Subcutaneous adipose tissue (tissue), 4 donors: ENCODE results near the gene ZBTB25. TPM values are rescaled to one million over a fixed set of nuclear protein-coding genes. Genes with fewer than 3 reads are reported as not detected.

Experiments used
- CTCF ChIP-seq: fragments of 450-650 bp; IDR thresholded peaks from one replicate; pipeline ENCODE4 v1.5.1; 2016; ENCODE audit warnings: low read depth, mild to moderate bottlenecking, control low read depth, antibody characterized with exemption, moderate library complexity
- total RNA-seq, 4 donors: library from RNA; depleted of rRNA; stranded (reverse); fragments of >200 nt; gene quantifications; one replicate each; pipeline ENCODE4 v1.1.0, GENCODE V29; 2016

Gene ZBTB25
- total RNA-seq, 4 donors from 2014 or later: 11.2 to 13.3 (median 11.9) TPM

- TF ChIP-seq CTCF: no peak
Observed at GRCh38 chr14:64416348-64416932, 87.2 kb downstream of the ZBTB25 start.

- no peak for TF ChIP-seq CTCF
Observed at GRCh38 chr14:64412237-64412636, 91.4 kb downstream of the ZBTB25 start.

- no peak for TF ChIP-seq CTCF
Observed at GRCh38 chr14:64411001-64411400, 92.6 kb downstream of the ZBTB25 start.

DNA sequence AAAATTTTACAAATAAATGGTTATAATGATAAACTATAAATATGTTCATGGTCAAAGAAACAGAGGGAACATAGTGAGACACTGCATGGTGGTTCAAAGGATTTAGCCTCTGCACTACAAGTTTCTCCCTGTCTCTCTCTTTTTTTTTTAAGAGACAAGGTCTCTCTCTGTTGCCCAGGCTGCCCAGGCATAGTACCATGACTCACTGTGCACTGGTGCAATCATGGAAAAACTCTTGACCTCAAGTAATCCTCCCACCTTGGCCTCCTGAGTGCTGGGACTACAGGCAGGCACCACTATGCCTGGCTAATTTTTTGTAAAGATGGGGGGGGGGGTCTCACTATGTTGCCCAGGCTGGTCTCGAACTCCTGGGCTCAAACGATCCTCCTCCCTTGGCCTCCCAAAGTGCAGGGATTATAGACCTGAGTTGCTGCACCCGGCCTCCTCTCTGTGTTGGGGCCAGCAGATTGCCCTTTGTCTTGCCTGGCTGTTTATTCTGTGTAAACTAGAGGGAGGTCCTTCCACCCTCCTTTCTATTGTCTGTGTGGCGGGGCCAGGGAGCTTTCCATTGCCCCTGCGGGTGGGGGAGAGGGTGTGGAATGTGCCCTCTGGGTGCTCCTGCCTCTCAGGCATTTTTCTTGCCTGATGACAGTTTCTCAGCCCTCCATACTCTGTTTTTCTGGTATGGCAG lies 93.4 kb downstream of the ZBTB25 start:
- TF ChIP-seq CTCF: no peak

DNA sequence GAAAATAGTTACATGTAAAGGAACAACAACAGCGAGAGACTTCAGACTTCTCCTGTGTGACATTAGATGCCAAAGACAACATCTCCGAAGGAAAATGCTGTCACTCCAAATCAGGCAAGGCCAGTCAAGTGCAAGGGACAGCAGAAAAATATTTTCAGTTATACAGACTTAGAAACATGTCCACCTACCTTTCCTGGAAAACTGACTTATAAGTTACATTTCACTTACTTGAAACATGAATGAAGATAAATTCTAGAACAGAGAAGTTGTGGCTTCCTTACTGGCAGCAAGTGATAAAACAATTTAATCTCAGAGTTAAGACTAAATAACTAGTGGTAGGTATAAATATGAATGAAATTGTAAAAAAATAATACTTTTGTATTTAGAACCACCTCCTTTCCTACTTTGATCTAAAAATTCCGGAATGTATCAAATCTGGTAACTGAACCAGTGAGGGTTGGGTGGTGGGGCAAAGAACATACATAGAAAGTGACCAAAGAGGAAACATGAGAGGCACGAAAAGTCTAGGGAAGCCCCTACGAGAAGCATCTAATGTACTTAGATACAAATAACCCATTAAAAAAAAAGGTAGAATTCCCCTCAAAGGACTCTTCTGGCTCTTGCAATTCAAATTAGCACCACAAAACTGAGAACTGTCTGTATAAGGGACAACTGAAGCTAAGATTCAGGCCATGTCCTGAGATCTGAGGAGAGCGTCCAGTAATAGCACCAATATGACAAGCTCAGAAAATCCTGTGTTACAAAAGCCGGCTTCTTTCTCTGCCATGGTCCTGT lies 94.3 kb downstream of the ZBTB25 start:
- TF ChIP-seq CTCF: no peak

GRCh38 chr14:64407329-64407728 lies 96.3 kb downstream of the ZBTB25 start:
- no peak for TF ChIP-seq CTCF

DNA sequence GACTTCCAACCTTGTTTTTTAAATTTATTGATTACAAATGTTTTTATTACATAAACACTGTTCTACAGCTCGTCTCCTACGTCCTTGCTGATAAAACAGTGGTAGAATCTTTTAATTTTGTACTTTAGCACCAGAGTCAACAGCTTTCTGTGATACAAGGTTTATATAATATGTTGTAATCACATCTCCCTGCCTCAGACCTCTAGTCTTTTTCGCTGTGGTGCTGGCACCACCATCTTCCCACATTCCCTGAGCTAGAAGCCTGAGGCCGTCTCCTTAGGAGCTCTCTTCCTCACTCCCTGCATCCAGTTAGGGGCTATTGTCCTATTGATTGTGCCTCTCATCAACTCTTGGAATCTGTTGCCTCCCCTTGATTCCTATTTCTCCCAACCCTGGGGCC lies 98.3 kb downstream of the ZBTB25 start:
- TF ChIP-seq CTCF: no peak
